Measurements from ENCODE around the gene GALNT18. TPM values are rescaled to one million over a fixed set of nuclear protein-coding genes. Genes with fewer than 3 reads are reported as not detected.

Gene GALNT18
- total and polyA plus RNA-seq, 4 donors, result 2.1 to 11.0 (median 3.8) TPM

DNA sequence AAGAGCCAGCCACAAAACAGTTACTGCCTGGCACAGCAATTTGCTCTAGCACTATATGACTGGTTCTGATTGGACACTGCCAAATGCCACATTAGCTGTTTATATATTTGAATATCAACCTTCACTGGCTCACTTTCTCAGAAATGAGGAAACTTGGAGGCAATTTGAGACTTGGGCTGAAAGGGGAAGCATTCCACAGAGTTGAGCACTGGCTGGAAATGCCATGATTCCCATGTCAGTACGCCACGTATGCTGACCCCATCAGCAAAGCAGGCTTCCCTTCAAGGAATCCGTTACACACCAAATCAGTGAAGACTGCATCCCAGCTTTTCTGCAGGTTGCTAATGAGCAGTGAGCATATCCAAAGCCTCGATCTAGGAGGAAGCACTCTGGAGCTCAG lies 34.7 kb downstream of the GALNT18 start:
- H3K9me3 ChIP-seq (ENCODE audit: control insufficient read depth in 4 of 4, low read length in 3 of 4), result no peaks in the 10 kb centered on the region
- no peak overlapping the region for H3K27ac ChIP-seq (ENCODE audit: low read depth in 1 of 2, low read length in 2 of 2)
- DNase-seq (ENCODE audit: low spot score), result peak; percentile 6
- WGBS, result 92% methylated on average over 4 of the region's 4 CpGs
- H3K4me3 ChIP-seq (ENCODE audit: low read depth in 1 of 3, low read length in 3 of 3), result no peak overlapping the region
- H3K4me1 ChIP-seq (ENCODE audit: control insufficient read depth in 4 of 4, insufficient read depth in 4 of 4, low read length in 3 of 4), result peaks cover 0 to under 1% (median under 1%) of the 10 kb centered on the region in 4 donors
- H3K36me3 ChIP-seq (ENCODE audit: control insufficient read depth in 4 of 4, insufficient read depth in 3 of 4, low read depth in 1 of 4, low read length in 3 of 4), result no peaks in the 10 kb centered on the region
- H3K27me3 ChIP-seq (ENCODE audit: control insufficient read depth in 4 of 4, insufficient read depth in 4 of 4, low read length in 3 of 4), result no peaks in the 10 kb centered on the region
- TF ChIP-seq TAF1 (conservative IDR thresholded peaks at IDR 0.05) (no peak), EGR1 (IDR thresholded peaks at IDR 0.05; ENCODE audit: low read depth in 2 of 2) (no peak), FOXA1 (IDR thresholded peaks at IDR 0.05) (no peak), JUND (IDR thresholded peaks at IDR 0.05) (no peak), GABPA (IDR thresholded peaks at IDR 0.05 in 1 of 2, conservative IDR thresholded peaks at IDR 0.05 in 1 of 2) (no peak), HNF4A (conservative IDR thresholded peaks at IDR 0.05) (no peak), SP1 (IDR thresholded peaks at IDR 0.05) (no peak), FOXA2 (IDR thresholded peaks at IDR 0.05) (no peak), HNF4G (IDR thresholded peaks at IDR 0.05) (no peak), RXRA (IDR thresholded peaks at IDR 0.05) (no peak), RAD21 (IDR thresholded peaks at IDR 0.05) (no peak)
- TF ChIP-seq, protein P1, sequence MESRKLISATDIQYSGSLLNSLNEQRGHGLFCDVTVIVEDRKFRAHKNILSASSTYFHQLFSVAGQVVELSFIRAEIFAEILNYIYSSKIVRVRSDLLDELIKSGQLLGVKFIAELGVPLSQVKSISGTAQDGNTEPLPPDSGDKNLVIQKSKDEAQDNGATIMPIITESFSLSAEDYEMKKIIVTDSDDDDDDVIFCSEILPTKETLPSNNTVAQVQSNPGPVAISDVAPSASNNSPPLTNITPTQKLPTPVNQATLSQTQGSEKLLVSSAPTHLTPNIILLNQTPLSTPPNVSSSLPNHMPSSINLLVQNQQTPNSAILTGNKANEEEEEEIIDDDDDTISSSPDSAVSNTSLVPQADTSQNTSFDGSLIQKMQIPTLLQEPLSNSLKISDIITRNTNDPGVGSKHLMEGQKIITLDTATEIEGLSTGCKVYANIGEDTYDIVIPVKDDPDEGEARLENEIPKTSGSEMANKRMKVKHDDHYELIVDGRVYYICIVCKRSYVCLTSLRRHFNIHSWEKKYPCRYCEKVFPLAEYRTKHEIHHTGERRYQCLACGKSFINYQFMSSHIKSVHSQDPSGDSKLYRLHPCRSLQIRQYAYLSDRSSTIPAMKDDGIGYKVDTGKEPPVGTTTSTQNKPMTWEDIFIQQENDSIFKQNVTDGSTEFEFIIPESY (IDR thresholded peaks at IDR 0.05), result no peak
- TF ChIP-seq, protein P2, sequence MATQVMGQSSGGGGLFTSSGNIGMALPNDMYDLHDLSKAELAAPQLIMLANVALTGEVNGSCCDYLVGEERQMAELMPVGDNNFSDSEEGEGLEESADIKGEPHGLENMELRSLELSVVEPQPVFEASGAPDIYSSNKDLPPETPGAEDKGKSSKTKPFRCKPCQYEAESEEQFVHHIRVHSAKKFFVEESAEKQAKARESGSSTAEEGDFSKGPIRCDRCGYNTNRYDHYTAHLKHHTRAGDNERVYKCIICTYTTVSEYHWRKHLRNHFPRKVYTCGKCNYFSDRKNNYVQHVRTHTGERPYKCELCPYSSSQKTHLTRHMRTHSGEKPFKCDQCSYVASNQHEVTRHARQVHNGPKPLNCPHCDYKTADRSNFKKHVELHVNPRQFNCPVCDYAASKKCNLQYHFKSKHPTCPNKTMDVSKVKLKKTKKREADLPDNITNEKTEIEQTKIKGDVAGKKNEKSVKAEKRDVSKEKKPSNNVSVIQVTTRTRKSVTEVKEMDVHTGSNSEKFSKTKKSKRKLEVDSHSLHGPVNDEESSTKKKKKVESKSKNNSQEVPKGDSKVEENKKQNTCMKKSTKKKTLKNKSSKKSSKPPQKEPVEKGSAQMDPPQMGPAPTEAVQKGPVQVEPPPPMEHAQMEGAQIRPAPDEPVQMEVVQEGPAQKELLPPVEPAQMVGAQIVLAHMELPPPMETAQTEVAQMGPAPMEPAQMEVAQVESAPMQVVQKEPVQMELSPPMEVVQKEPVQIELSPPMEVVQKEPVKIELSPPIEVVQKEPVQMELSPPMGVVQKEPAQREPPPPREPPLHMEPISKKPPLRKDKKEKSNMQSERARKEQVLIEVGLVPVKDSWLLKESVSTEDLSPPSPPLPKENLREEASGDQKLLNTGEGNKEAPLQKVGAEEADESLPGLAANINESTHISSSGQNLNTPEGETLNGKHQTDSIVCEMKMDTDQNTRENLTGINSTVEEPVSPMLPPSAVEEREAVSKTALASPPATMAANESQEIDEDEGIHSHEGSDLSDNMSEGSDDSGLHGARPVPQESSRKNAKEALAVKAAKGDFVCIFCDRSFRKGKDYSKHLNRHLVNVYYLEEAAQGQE (IDR thresholded peaks at IDR 0.05), result no peak
- H3K9ac ChIP-seq (ENCODE audit: low read depth in 1 of 2, low read length in 2 of 2), result no peak overlapping the region

DNA sequence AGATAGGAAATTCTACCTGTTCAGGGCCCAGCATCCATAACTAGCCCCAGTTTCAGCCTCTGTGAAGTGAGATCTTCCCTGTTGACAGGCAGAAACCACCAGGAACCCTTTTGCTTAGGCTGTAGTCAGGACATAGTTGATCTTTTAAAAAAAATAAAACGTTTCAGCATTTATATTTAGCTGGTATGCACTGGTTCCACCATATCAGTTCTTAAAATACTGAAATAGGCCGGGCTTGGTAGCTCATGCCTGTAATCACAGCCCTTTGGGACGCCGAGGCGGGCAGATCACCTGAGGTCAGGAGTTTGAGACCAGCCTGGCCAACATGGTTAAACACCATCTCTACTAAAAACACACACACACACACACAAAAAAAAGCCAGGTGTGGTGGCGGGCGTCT lies 35.3 kb downstream of the GALNT18 start:
- WGBS, result 94% methylated on average over 7 of the region's 7 CpGs
- H3K9me3 ChIP-seq (ENCODE audit: control insufficient read depth in 4 of 4, low read length in 3 of 4), result no peaks in the 10 kb centered on the region
- no peaks in the 10 kb centered on the region for H3K27me3 ChIP-seq (ENCODE audit: control insufficient read depth in 4 of 4, insufficient read depth in 4 of 4, low read length in 3 of 4)
- peak; percentile 13 for DNase-seq (ENCODE audit: low spot score)
- H3K4me3 ChIP-seq (ENCODE audit: low read depth in 1 of 3, low read length in 3 of 3), result no peak overlapping the region
- no peaks in the 10 kb centered on the region for H3K36me3 ChIP-seq (ENCODE audit: control insufficient read depth in 4 of 4, insufficient read depth in 3 of 4, low read depth in 1 of 4, low read length in 3 of 4)
- TF ChIP-seq YY1 (IDR thresholded peaks at IDR 0.05), result no peak
- H3K4me1 ChIP-seq (ENCODE audit: control insufficient read depth in 4 of 4, insufficient read depth in 4 of 4, low read length in 3 of 4), result peaks cover 0 to 4% (median 1%) of the 10 kb centered on the region in 4 donors
- H3K9ac ChIP-seq (ENCODE audit: low read depth in 1 of 2, low read length in 2 of 2), result no peak overlapping the region
- H3K27ac ChIP-seq (ENCODE audit: low read depth in 1 of 2, low read length in 2 of 2), result no peak overlapping the region

DNA sequence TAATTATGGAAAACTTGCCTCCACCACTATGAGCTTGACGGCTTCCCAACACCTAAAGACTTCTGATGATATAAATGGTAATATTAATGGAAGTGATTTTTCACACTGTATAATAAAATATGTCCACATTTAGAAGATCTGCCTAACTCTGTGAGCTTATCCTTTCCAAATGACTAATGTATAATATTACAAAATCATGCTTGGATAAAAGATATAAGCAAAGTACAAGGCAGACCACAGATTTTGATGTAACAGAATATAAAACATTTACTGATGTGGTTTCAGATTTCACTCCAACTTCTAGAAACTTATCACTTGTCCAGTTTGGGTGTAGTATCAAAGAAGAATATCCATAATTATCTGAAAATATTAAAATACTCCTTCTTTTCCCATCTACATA lies 36.9 kb downstream of the GALNT18 start:
- DNase-seq (ENCODE audit: low spot score), result no peak
- WGBS, result 98% methylated on average over 1 of the region's 1 CpG
- H3K27me3 ChIP-seq (ENCODE audit: control insufficient read depth in 4 of 4, insufficient read depth in 4 of 4, low read length in 3 of 4), result no peaks in the 10 kb centered on the region
- H3K27ac ChIP-seq (ENCODE audit: low read depth in 1 of 2, low read length in 2 of 2), result no peak overlapping the region
- TF ChIP-seq HNF4G (IDR thresholded peaks at IDR 0.05), result no peak
- no peak overlapping the region for H3K9ac ChIP-seq (ENCODE audit: low read depth in 1 of 2, low read length in 2 of 2)
- peaks cover 2 to 16% (median 11%) of the 10 kb centered on the region in 4 donors for H3K4me1 ChIP-seq (ENCODE audit: control insufficient read depth in 4 of 4, insufficient read depth in 4 of 4, low read length in 3 of 4)
- H3K9me3 ChIP-seq (ENCODE audit: control insufficient read depth in 4 of 4, low read length in 3 of 4), result no peaks in the 10 kb centered on the region
- no peak overlapping the region for H3K4me3 ChIP-seq (ENCODE audit: low read depth in 1 of 3, low read length in 3 of 3)
- H3K36me3 ChIP-seq (ENCODE audit: control insufficient read depth in 4 of 4, insufficient read depth in 3 of 4, low read depth in 1 of 4, low read length in 3 of 4), result no peaks in the 10 kb centered on the region

All from liver (tissue), 9 donors.